Smooth muscle cell (in vitro differentiated cells): ENCODE data around the gene SLC22A23. TPM values are rescaled to one million over a fixed set of nuclear protein-coding genes. Genes with fewer than 3 reads are reported as not detected.

Source experiments
- DNase-seq: peaks from one replicate; lab custom pipeline; 2025; ENCODE audit not compliant: unreplicated experiment; lab: John Stamatoyannopoulos, UW
- H2AFZ ChIP-seq: fragments of 200-600 bp; sonication (generic); 2 replicates; pipeline ENCODE4 v1.6.0; 2016; ENCODE audit warnings: antibody characterized with exemption, low read depth, mild to moderate bottlenecking
- H3F3A ChIP-seq: fragments of 200-600 bp; sonication (generic); 2 replicates; pipeline ENCODE4 v1.6.0; 2017; ENCODE audit warnings: antibody characterized with exemption, low read depth
- H3K27ac ChIP-seq: fragments of 200-600 bp; sonication (generic); 2 replicates; pipeline ENCODE4 v1.5.1; 2016; ENCODE audit warnings: low read depth, mild to moderate bottlenecking
- H3K27me3 ChIP-seq: fragments of 200-600 bp; sonication (generic); 2 replicates; pipeline ENCODE4 v1.6.1; 2016; ENCODE audit warnings: low read depth, mild to moderate bottlenecking
- H3K36me3 ChIP-seq: fragments of 200-600 bp; sonication (generic); 2 replicates; pipeline ENCODE4 v1.5.1; 2016; ENCODE audit warnings: low read depth
- H3K4me1 ChIP-seq: fragments of 200-600 bp; sonication (generic); 2 replicates; pipeline ENCODE4 v1.5.1; 2016; ENCODE audit warnings: low read depth
- H3K4me2 ChIP-seq: fragments of 200-600 bp; sonication (generic); 2 replicates; pipeline ENCODE4 v1.6.0; 2016; ENCODE audit warnings: mild to moderate bottlenecking
- H3K4me3 ChIP-seq: fragments of 200-600 bp; sonication (generic); 2 replicates; pipeline ENCODE4 v1.5.1; 2016; ENCODE audit warnings: mild to moderate bottlenecking
- H3K79me2 ChIP-seq: fragments of 200-600 bp; sonication (generic); 2 replicates; pipeline ENCODE4 v1.6.0; 2016; ENCODE audit warnings: low read depth, mild to moderate bottlenecking
- H3K9ac ChIP-seq: fragments of 200-600 bp; sonication (generic); 2 replicates; pipeline ENCODE4 v1.6.0; 2016; ENCODE audit warnings: low read depth
- H3K9me3 ChIP-seq: fragments of 200-600 bp; sonication (generic); replicated peaks from 2 replicates; pipeline ENCODE4 v1.5.1; 2016; ENCODE audit warnings: low read depth
- H4K20me1 ChIP-seq: fragments of 200-600 bp; sonication (generic); 2 replicates; pipeline ENCODE4 v1.6.0; 2016; ENCODE audit warnings: low read depth
- WGBS: methylation state at CpG from one replicate; pipeline ENCODE4 v1.1.7; 2016; ENCODE audit warnings: low lambda C conversion rate; 5-methylcytosine and 5-hydroxymethylcytosine counted together
- polyA plus RNA-seq: library from polyadenylated mRNA; unstranded; fragments of >200 nt; fragmentation: Nextera tagmentation; extraction: Ambion mirVana; gene quantifications from 2 replicates; pipeline ENCODE4 v1.2.1, GENCODE V29; 2016
- total RNA-seq: library from RNA; depleted of rRNA; stranded (reverse); fragments of >200 nt; gene quantifications from 2 replicates; pipeline ENCODE4 v1.2.3, GENCODE V29; 2014
- TF ChIP-seq, protein P1 (sequence below): fragments of 200-600 bp; sonication (generic); IDR thresholded peaks from 2 replicates; pipeline ENCODE4 v1.5.1; 2017; ENCODE audit warnings: borderline replicate concordance, mild to moderate bottlenecking, antibody characterized with exemption; ENCODE audit not compliant: insufficient read depth, poor library complexity, severe bottlenecking

Gene SLC22A23
- total and polyA plus RNA-seq, 2 experiments from 2014 or later = 1.6 to 3.8 TPM

DNA sequence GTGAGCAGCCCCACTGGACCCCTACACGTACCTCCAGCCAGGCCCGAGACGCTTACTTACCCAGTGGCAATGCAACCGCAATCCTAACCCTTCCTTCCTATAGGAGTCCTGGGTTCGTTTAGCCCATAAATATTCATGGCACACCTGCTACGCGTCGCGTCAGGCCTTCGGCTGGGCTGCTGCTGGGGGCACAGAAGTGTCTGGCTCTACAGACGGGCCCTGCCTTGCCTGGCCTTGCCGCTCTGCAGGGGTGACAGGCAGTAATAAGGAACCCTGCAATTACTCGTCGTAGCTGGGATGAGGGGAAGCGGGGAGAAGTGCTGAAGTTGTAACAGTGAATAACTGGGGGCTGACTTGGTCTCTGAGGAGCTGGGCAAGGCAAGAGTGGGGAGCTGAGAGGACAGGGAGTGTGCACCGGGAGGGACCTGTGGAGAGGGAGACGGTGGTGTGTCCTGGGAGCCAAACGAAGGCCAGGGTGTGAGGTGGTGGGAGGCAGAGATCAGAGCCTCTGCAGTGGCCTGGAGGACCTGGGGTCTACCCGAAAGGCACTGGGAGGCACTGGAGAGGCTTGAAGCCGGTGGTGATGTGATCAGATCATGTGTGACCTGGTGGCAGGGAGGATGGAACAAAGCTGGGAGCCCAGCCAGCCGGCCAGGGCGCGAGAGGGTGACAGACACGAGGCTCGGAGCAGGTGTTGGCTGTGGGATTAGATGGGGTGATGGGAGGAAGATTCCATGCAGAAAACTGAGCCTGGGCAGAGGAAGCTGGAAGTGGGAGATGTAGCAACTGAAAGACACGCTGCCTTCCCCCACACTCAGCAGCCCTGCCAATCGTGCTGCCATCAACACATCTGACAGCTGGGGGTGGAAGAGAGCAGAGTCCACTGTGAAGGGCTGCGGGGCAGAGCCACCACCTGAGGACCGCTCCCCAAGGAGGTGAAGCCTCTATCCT is 161.7 kb downstream of the SLC22A23 start:
- Histone ChIP-seq H2AFZ (no peak overlapping the region), H3K4me3 (no peak overlapping the region), H3K9ac (no peak overlapping the region), H3K27ac (no peak overlapping the region), H3K36me3 (no peaks in the 10 kb centered on the region), H3K4me2 (no peak overlapping the region), H3F3A (no peaks in the 10 kb centered on the region), H4K20me1 (no peaks in the 10 kb centered on the region), H3K9me3 (no peaks in the 10 kb centered on the region), H3K4me1 (no peaks in the 10 kb centered on the region), H3K79me2 (no peaks in the 10 kb centered on the region), H3K27me3 (no peaks in the 10 kb centered on the region)
- DNase-seq = no peak
- TF ChIP-seq, protein P1, sequence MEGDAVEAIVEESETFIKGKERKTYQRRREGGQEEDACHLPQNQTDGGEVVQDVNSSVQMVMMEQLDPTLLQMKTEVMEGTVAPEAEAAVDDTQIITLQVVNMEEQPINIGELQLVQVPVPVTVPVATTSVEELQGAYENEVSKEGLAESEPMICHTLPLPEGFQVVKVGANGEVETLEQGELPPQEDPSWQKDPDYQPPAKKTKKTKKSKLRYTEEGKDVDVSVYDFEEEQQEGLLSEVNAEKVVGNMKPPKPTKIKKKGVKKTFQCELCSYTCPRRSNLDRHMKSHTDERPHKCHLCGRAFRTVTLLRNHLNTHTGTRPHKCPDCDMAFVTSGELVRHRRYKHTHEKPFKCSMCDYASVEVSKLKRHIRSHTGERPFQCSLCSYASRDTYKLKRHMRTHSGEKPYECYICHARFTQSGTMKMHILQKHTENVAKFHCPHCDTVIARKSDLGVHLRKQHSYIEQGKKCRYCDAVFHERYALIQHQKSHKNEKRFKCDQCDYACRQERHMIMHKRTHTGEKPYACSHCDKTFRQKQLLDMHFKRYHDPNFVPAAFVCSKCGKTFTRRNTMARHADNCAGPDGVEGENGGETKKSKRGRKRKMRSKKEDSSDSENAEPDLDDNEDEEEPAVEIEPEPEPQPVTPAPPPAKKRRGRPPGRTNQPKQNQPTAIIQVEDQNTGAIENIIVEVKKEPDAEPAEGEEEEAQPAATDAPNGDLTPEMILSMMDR = no peak
- WGBS = 86% methylated on average over 29 of the region's 29 CpGs

DNA sequence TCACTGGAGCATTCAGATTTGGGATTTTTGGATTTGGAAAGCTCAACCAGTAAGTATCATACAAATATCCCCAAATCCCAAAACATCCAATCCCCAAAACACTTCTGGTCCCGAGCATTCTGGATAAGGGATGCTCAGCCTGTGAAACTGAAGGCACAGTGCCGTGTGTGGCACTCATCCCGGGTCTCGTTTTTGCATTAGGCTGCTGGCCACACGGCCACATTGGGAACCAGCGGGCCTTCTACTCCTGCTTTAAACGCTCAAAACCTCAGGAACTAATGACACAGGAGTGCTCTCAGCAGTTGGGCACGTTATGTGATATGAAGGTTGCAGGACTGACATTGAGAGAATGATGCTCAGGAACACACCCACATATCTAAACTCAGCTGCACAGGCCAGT is 162.5 kb downstream of the SLC22A23 start:
- no peak overlapping the region for H2AFZ ChIP-seq
- DNase-seq = no peak
- no peak overlapping the region for H3K4me3 ChIP-seq
- TF ChIP-seq, protein P1 = no peak
- 94% methylated on average over 8 of the region's 8 CpGs for WGBS
- H3K36me3 ChIP-seq = no peaks in the 10 kb centered on the region
- no peaks in the 10 kb centered on the region for H4K20me1 ChIP-seq
- no peaks in the 10 kb centered on the region for H3K9me3 ChIP-seq
- H3K27me3 ChIP-seq = no peaks in the 10 kb centered on the region
- H3F3A ChIP-seq = no peaks in the 10 kb centered on the region
- no peak overlapping the region for H3K4me2 ChIP-seq
- no peaks in the 10 kb centered on the region for H3K79me2 ChIP-seq
- H3K4me1 ChIP-seq = no peaks in the 10 kb centered on the region
- no peak overlapping the region for H3K27ac ChIP-seq
- H3K9ac ChIP-seq = no peak overlapping the region

DNA sequence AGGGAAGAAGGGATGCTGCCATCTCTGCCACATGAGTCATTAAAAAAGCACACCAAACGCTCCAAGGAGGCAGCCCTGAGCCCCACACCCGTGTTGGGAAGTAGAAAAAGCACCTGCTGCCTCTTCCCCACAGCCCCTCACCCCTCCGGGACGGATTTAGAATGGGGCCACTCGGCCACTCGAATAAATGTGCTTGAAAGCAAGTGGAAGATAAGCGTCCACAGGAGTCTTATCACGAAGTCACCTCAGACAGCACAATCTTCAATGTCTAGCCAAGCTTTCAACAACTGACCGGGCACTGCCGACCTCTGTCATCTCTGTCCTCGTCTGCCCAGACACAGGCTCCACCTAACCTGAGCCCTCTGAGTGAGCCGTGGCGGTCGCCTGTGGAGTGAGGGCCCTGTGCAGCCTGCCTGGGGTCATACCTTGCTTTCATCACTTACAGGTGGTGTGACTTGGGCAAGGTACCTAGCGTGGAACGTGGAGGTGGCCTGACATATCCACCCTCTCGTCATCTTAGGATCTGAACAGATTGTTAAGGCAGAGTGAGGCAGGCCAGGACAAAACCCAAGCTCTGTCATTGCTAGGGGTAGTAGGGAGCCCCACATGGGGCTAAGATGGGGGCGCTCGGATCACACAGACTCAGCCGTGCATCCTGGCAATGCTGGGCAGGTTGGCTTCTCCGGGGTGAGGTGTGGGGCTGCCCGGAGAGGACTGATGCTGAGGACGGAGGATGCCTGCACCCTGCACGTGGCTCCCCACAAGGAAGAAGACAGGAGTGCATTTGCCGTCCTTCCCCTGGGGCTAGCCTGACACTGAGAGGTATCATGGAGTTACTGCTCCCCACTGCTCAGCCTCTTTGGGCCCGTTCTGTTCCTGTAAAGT is 163.3 kb downstream of the SLC22A23 start:
- no peak for DNase-seq
- no peaks in the 10 kb centered on the region for H3K4me1 ChIP-seq
- no peak overlapping the region for H3K4me3 ChIP-seq
- no peaks in the 10 kb centered on the region for H3K36me3 ChIP-seq
- H3K27ac ChIP-seq = no peak overlapping the region
- no peak overlapping the region for H2AFZ ChIP-seq
- no peak overlapping the region for H3K4me2 ChIP-seq
- 96% methylated on average over 26 of the region's 26 CpGs for WGBS
- TF ChIP-seq, protein P1 = no peak
- H3K27me3 ChIP-seq = no peaks in the 10 kb centered on the region
- H4K20me1 ChIP-seq = no peaks in the 10 kb centered on the region
- H3K9ac ChIP-seq = no peak overlapping the region
- H3K79me2 ChIP-seq = no peaks in the 10 kb centered on the region
- no peaks in the 10 kb centered on the region for H3F3A ChIP-seq
- no peaks in the 10 kb centered on the region for H3K9me3 ChIP-seq
